Fibroblast of pulmonary artery (primary cell): ENCODE measurements around the gene ETFRF1.
A peak's percentile ranks its signal among the peaks of the same experiment; 100 is the strongest.

ENCODE experiments used
- DNase-seq: peaks from one replicate; pipeline ENCODE4 v3.0.0-alpha.2; 2010; ENCODE audit warnings: low read depth
- H3K4me3 ChIP-seq: replicated peaks from 2 replicates; pipeline ENCODE4 v1.5.1; 2011; ENCODE audit warnings: low read depth, mild to moderate bottlenecking, control low read depth, low read length, moderate library complexity
- TF ChIP-seq, protein P1 (sequence below): IDR thresholded peaks from 2 replicates; pipeline ENCODE4 v1.5.1; 2011; ENCODE audit warnings: mild to moderate bottlenecking, control low read depth, low read length, inconsistent platforms; ENCODE audit errors: missing control alignments

The ETFRF1 gene

DNA sequence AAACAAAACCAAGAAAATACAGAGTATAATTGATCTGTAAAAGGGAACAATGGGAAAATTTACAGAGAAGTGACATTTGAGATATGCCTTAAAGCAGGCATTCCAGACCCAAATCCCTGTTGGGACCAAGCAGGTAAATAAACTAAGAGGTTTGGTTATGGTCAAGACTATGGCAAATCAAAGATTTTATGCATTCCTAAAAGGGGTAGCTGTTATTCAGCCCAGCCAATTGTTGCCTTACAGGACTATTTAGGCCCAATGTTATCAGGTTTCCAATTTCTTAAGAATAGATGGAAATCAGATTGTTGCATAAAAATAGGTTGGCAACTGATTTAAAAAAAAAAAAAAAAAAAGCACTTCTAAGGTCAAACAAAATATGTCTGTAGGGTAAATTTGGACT, 5.4 kb upstream of the ETFRF1 start:
- TF ChIP-seq, protein P1, sequence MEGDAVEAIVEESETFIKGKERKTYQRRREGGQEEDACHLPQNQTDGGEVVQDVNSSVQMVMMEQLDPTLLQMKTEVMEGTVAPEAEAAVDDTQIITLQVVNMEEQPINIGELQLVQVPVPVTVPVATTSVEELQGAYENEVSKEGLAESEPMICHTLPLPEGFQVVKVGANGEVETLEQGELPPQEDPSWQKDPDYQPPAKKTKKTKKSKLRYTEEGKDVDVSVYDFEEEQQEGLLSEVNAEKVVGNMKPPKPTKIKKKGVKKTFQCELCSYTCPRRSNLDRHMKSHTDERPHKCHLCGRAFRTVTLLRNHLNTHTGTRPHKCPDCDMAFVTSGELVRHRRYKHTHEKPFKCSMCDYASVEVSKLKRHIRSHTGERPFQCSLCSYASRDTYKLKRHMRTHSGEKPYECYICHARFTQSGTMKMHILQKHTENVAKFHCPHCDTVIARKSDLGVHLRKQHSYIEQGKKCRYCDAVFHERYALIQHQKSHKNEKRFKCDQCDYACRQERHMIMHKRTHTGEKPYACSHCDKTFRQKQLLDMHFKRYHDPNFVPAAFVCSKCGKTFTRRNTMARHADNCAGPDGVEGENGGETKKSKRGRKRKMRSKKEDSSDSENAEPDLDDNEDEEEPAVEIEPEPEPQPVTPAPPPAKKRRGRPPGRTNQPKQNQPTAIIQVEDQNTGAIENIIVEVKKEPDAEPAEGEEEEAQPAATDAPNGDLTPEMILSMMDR = no peak
- no peak for DNase-seq
- H3K4me3 ChIP-seq = no peak overlapping the region

GRCh38 chr12:25190793-25191192, 4.2 kb upstream of the ETFRF1 start:
- DNase-seq = no peak
- no peak overlapping the region for H3K4me3 ChIP-seq
- TF ChIP-seq, protein P1 = no peak

DNA sequence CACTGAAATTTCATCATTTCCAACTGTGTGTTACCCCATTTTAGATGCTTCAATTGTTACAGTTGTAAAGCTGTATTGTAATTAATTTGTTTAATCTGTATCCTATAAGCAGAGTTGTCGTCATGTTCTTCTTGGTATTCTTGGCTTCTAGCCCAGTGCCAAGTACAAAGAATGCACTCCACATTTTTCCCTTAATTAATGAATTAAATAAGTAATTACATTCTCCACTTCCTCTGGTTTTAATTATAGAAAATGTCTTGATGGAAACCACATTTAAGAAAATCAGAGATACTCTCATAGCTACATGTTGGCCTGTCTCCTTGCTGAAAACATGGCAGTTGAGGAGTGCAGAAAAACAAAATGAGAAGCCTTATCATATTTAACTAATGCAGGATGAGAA, 823 bp upstream of the ETFRF1 start:
- H3K4me3 ChIP-seq = peak overlapping the region; percentile 90
- no peak for DNase-seq
- TF ChIP-seq, protein P1 = no peak

GRCh38 chr12:25194722-25195055, 348 bp upstream of the ETFRF1 start:
- H3K4me3 ChIP-seq = peak overlapping the region; percentile 90
- TF ChIP-seq, protein P1 = no peak
- no peak for DNase-seq

GRCh38 chr12:25197608-25198007, 2.6 kb downstream of the ETFRF1 start:
- H3K4me3 ChIP-seq = no peak overlapping the region
- TF ChIP-seq, protein P1 = no peak
- no peak for DNase-seq

GRCh38 chr12:25200703-25201102, 5.7 kb downstream of the ETFRF1 start:
- H3K4me3 ChIP-seq = no peak overlapping the region
- TF ChIP-seq, protein P1 = no peak
- peak; percentile 37 for DNase-seq

GRCh38 chr12:25202137-25202536, 7.1 kb downstream of the ETFRF1 start:
- H3K4me3 ChIP-seq = no peak overlapping the region
- DNase-seq = no peak
- TF ChIP-seq, protein P1 = no peak
